Measurements from ENCODE around the gene GSTO2. TPM values are rescaled to one million over a fixed set of nuclear protein-coding genes. Genes with fewer than 3 reads are reported as not detected.

Gene GSTO2
- total RNA-seq, 6 experiments from 2014 or later, result 2.5 to 15.0 (median 12.3) TPM

DNA sequence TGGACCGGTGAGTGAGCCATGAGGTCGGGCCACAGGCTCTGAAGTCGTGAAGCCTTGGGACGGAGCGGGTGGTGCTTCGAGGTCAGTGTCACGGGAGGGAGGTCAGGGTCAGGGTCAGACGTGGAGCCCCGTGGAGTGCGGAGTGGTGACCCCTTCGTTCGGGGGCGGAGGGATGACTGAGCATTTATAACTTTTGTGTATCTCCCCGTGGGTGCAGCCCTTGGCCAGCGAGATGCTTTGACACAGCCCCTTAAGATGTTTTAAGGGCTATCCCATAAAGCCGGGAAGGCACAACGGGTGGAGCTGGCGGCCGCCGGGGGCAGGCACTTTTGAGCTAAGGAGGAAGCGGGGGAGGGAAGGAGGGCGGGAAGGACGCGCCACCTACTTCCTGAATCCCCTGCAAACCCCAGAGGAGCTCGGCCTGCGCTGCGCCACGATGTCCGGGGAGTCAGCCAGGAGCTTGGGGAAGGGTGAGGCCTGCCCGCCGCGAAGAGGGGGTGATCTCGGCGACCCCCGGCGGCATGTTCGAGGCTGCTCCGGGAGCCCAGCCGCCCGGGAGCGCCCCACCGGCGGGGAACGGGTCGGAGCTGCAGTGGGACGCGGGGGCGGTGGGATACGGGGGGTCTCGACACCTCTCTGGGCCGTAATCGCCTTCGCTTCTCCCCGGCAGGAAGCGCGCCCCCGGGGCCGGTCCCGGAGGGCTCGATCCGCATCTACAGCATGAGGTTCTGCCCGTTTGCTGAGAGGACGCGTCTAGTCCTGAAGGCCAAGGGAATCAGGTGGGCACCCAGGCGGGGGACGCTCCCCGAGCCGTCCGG, 14.3 kb upstream of the GSTO2 start, which contains the start of gene GSTO1:
GSTO1 (plus strand) TSS at position 400 of the 818 bp plus-strand sequence; CDS start at position 437, 37 bp downstream.
- H3K4me3 Mint-ChIP-seq, result peak within 1 kb of the TSS; percentile 97
- DNase-seq, result peak; percentile 35
- peaks cover 23% of the 10 kb centered on the region for H3K36me3 Mint-ChIP-seq (ENCODE audit: low read depth)
- 0 out of 2 replicates have a peak, but pooled peaks cover 2% of the 10 kb centered on the region for H3K27me3 Mint-ChIP-seq (ENCODE audit: insufficient read depth)
- H3K9me3 Mint-ChIP-seq, result no peaks in the 10 kb centered on the region
- TF ChIP-seq, protein P1, sequence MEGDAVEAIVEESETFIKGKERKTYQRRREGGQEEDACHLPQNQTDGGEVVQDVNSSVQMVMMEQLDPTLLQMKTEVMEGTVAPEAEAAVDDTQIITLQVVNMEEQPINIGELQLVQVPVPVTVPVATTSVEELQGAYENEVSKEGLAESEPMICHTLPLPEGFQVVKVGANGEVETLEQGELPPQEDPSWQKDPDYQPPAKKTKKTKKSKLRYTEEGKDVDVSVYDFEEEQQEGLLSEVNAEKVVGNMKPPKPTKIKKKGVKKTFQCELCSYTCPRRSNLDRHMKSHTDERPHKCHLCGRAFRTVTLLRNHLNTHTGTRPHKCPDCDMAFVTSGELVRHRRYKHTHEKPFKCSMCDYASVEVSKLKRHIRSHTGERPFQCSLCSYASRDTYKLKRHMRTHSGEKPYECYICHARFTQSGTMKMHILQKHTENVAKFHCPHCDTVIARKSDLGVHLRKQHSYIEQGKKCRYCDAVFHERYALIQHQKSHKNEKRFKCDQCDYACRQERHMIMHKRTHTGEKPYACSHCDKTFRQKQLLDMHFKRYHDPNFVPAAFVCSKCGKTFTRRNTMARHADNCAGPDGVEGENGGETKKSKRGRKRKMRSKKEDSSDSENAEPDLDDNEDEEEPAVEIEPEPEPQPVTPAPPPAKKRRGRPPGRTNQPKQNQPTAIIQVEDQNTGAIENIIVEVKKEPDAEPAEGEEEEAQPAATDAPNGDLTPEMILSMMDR (IDR thresholded peaks at IDR 0.05), result no peak
- peak within 1 kb of the TSS; percentile 96 for H3K27ac Mint-ChIP-seq
- H3K4me1 Mint-ChIP-seq (ENCODE audit: low read depth), result peaks cover 55% of the 10 kb centered on the region

DNA sequence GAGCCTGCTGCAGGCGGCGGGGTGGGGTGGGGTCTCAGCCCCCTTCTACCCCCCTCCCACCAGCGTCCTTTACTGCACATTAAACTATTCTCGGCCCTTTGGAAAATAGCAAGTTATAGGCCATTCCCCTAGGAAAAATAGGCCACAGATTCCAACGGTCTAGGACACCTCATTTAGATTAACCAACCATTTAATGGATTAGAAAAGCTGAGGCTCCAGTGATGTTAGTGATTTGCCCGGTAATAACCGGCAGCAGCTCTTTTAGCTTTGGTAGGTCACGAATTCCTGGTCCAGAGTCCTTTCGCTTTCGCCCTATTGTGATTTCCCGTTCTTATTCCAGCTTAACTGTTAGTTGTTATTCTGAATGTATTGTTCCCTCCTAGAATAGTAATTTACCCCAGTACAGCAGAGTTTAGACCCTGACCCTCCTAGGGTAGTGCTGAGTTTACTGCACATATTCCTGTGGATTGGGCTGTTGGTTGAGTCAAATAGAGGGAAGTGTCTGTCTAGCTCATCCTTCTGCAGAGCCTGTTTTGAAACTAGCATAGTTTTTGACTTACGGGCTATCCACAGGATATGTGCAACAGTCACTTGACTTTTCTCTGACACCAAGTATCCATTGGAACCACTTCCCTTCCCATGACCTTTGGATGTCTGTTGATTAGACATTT, 13.5 kb upstream of the GSTO2 start:
- DNase-seq, result peak; percentile 73
- peaks cover 30% of the 10 kb centered on the region for H3K36me3 Mint-ChIP-seq (ENCODE audit: low read depth)
- peak overlapping the region; percentile 97 for H3K4me3 Mint-ChIP-seq
- peaks cover 62% of the 10 kb centered on the region for H3K4me1 Mint-ChIP-seq (ENCODE audit: low read depth)
- no peaks in the 10 kb centered on the region for H3K9me3 Mint-ChIP-seq
- 0 out of 2 replicates have a peak, but pooled peaks cover under 1% of the 10 kb centered on the region for H3K27me3 Mint-ChIP-seq (ENCODE audit: insufficient read depth)
- H3K27ac Mint-ChIP-seq, result peak overlapping the region; percentile 96
- TF ChIP-seq, protein P1 (IDR thresholded peaks at IDR 0.05), result no peak

DNA sequence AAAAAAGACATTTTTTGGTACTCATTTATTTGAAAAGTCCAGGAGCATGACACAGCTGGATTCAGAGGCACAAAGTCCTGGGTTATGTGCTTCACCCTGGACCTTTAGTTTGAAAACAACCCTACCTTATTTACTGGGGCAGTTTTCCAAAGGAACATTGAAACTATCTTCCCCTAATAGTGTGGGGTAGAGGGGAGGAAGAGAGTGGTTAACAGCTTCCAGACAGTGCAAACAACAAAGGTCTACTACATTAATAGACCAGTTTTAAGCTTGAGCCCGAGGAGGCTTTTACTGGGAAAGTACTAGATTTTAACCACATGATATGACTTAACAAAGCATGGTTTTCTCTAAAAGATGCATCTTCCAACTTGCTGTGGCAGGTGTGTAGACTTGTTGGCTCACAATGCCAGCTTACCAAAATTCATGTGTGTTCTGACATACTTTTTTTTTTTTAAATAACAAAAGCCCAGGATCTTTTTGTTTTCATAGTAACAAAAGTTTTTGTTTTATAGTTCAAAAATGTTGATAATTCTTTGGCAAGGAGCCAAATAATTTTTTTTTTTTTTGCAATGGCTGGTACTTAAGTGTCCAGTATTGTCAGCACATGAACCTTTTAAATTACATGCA, 12.5 kb upstream of the GSTO2 start:
- Mint-ChIP-seq H3K4me3 (peak overlapping the region; percentile 97), H3K9me3 (no peaks in the 10 kb centered on the region), H3K27ac (peak overlapping the region; percentile 96), H3K27me3 (ENCODE audit: insufficient read depth) (no peaks in the 10 kb centered on the region), H3K4me1 (ENCODE audit: low read depth) (peaks cover 72% of the 10 kb centered on the region), H3K36me3 (ENCODE audit: low read depth) (peaks cover 40% of the 10 kb centered on the region)
- DNase-seq, result no peak
- TF ChIP-seq, protein P1 (IDR thresholded peaks at IDR 0.05), result no peak

DNA sequence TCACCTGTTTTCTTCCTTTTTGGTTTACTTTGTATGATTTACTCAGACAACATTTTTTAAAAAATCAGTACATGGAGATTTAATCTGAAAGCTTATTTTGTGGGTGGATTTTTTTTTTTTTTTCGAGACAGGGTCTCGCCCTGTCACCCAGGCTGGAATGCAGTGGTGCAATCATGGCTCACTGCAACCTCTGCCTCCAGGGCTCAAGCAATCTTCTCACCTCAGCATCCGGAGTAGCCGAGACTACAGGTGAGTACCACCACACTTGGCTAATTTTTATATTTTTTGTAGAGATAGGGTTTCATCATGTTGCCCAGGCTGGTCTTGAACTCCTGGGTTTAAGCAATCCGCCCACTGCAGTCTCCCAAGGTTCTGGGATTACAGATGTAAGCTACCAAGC, 11.7 kb upstream of the GSTO2 start:
- no peaks in the 10 kb centered on the region for H3K27me3 Mint-ChIP-seq (ENCODE audit: insufficient read depth)
- peaks cover 78% of the 10 kb centered on the region for H3K4me1 Mint-ChIP-seq (ENCODE audit: low read depth)
- TF ChIP-seq, protein P1 (IDR thresholded peaks at IDR 0.05), result no peak
- H3K36me3 Mint-ChIP-seq (ENCODE audit: low read depth), result peaks cover 44% of the 10 kb centered on the region
- DNase-seq, result no peak
- peak overlapping the region; percentile 97 for H3K4me3 Mint-ChIP-seq
- H3K9me3 Mint-ChIP-seq, result no peaks in the 10 kb centered on the region
- H3K27ac Mint-ChIP-seq, result peak overlapping the region; percentile 76

DNA sequence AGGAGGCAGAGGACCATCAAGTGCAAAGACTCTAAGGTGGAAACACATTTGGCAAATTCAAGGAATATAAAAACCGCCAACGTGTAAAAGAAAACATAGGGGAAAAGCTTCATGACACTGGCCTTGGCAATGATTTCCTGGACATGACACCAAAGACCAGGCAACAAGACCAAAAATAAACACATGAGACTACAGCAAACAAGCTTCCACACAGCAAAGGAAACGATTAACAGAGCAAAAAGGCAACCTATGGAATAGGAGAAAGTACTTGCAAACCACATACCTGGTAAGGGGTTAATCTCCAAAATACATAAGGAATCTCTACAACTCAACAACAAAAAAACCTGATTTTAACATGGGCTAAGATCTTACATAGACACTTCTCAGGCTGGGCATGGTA, 10.8 kb upstream of the GSTO2 start:
- Mint-ChIP-seq H3K4me1 (ENCODE audit: low read depth) (peaks cover 75% of the 10 kb centered on the region), H3K4me3 (no peak overlapping the region; the same call in none of the 2 replicates), H3K27ac (peak overlapping the region; percentile 82), H3K9me3 (no peaks in the 10 kb centered on the region), H3K36me3 (ENCODE audit: low read depth) (peaks cover 44% of the 10 kb centered on the region), H3K27me3 (ENCODE audit: insufficient read depth) (no peaks in the 10 kb centered on the region)
- TF ChIP-seq, protein P1 (IDR thresholded peaks at IDR 0.05), result no peak
- no peak for DNase-seq
